ENCODE results near the gene DRAM2.
"Not testable (repeated sequence)": the region's sequence is repeated elsewhere in the genome, so short reads cannot be mapped to it uniquely, and the experiment has no call there.

Gene DRAM2

DNA sequence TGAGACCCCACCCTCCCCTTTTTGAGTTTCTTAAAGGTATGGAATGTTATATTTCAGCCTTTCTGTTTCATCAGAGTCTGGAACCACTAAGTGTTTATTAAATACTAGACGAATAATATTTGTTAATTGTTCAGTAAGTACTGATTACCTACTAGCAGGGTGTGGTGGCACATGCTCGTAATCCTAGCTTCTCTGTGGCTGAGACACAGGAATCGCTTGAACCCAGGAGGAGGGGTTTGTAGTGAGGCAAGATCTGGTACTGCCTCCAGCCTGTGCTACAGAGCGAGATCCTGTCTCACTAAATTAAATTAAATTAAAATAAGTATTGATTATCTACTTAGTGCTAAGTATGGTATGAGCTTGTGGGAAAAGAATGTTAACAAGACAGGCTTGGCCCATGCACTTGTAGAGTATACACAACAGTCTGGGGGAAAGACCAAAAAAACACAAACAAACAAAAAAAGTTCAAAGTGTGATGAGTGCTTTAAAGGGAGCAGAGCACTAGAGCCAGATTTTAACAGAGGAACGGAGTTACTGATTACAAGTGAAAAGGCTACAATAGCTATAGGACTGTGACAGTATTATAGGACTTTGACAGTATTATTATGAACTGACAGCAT, 2.6 kb upstream of the DRAM2 start:
- no peak for DNase-seq (ENCODE audit: low read depth, low spot score)

DNA sequence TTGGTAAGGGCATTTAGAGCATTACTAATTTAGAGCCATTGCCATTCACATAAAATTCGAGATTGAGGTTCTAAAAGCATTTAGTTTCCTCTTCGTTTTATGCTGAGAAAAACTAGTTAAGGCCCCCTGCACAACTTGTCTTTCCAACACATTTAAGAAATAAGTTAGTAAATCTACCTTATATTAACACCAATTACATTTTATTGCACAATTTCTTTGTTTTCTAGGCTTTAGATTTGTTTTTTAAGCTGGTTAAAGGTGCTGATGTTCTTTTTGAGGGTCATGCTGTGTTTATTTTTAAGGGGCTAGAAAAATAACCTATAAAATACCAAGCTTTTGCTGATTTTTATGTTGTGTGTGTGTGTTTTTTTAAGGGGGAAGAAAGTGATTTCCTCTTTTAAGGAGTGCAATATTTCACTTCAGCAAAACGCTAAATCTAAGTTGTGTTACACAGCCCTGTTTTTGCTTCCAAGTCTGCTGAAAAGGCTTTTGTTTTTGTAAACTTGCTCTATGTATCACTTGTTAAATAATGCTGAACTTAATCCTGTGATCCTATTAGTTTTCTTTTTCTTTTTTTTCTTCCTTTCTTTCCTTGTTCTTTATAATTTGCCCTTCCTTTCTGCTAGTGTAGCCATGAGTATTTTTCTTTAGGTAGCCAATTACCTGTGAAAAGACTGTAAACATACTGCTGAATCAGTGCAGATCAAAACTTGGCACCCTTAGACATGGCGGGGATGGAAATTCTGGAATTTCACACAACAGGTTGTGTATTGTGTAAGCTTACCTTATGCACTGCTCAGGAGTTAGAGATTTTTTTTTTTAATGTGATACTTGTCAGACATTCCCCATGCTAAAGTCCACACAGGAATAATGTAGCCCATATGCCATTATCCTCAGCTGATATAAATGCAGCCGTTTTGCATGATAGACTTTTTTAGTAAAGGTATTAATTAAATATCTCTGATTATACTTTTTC, 1.6 kb upstream of the DRAM2 start:
- DNase-seq (ENCODE audit: low read depth, low spot score), result no peak

DNA sequence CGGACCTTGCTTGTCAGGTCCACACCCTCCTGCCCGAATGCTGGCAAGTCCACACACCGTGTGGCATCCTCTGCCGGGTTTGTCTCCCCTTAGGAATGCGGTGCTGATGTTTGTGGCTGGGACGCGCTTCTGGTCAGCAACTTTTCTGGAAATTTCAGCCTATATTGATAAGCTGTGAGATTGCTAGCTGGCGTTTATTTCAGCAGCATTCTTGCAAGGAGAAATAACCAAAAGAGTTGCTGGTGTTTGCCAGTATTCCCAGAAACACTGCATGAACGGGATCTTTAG, 731 bp upstream of the DRAM2 start:
- DNase-seq (ENCODE audit: low read depth, low spot score), result no peak

DNA sequence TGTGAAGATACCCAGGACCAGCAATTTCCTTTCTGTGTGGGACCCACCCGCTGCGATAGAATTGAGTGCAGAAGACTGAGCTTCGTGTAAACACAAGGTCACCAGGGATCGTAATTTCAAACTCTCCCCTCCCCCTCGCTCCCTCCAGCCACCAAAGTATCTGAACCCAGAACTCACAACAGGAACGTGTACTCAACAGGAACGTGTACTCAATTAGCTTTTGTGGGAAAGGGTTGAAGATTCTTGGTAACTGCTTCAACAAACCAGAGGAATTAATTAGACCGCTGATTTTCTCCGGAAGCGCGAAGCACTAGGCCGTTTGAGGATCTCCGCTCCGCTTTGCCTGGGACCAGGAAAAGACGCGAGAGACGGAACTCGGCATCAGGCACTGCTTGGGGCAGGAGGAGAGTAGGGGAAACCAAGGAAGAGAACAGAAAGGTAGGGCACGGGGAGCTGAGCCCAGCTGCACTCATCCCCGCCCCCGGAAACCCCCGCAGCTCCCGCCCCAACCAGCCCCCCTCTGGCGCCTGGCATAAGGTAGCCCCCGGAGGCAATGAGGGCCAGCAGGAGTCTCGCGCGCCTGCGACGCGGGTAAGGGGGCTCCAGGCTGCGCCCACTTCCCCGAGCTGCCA, 453 bp downstream of the DRAM2 start:
- peak; percentile 0 for DNase-seq (ENCODE audit: low read depth, low spot score)

DNA sequence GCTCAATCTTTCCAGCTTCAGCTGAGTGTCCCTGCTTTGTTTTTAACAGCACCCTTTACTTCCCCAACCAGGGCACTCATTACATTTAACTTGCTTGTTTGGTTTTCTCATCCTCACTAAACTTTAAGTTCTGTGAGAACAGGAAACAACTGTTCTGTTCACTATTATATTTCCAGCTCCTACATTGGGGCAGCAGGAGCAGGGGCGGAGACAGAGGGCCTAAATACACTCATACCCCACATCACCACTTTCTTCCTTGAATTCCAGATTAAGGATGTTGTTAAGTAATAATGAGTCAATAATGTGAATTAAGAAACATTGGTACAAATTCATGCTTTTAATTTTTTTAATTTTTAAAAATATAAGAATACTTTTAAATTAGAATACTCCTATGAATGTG, 6.0 kb downstream of the DRAM2 start:
- no peak for DNase-seq (ENCODE audit: low read depth, low spot score)

DNA sequence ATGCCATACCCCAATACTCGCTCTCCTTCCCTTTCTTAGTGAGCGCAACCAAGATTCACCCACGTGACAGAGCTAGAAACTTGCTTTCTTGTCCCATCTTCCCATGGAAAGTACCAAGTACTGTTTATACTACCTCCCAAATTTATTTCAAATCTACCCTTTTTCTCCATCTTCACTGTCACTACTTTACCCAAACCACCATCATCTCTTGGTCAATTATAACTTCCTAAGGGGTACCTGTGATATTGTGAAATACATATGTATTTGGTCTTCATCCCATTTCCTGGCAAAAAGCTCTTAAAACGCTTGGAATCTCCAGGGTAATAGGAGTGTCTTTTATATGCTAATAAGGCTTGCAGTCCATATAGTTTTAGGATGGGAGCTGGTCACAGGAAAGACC, 8.2 kb downstream of the DRAM2 start:
- DNase-seq (ENCODE audit: low read depth, low spot score), result no peak

DNA sequence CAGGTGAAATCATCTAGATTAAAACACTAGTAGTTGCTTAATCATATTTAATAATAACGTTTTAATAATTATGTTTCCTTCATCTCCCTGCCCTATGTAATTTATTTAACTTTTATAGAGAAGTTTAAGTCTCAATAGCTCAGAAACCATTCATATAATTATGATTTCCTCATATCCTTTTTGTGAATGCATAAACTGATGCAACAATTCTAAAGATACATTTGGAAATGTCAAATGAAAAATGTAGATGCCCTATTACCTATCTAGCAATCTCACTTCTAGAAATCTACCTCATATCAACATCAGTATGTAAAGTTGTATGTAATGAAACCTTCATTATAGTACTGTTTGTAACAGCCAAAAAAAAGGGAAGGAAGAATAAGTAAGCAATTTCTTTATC, 10.5 kb downstream of the DRAM2 start:
- DNase-seq (ENCODE audit: low read depth, low spot score), result no peak

DNA sequence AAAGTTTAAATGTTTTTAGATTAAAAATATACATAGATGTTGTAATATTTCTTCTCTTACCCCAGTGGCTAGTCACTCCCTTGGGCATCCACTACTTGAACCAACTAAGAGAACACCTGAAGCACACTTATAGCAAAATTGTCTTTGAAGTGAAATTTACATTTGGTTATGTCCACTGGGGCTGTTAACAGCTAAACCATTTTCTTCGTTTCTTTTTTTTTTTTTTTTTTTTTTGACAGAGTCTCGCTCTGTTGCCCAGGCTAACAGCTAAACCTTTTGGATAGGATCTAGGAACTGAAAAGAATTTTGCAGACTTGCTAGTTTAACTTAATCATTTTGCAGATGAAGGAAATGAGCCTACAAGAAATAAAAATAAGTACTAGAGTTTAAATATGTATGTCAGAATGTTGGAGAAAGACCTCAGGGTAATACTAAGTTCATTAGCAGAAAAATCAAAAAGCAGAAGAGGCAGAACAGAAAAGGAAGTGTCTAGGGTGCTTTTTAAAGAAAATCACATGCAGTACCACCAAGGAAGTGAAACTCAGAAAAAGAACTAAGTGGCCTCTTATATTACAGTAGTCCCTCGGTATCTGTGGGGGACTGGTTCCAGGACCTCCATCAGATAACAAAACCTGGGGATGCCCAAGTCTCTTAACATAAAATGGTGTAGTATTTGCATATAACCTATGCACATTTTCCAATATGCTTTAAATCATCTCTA, 11.8 kb downstream of the DRAM2 start:
- DNase-seq (ENCODE audit: low read depth, low spot score), result no peak

DNA sequence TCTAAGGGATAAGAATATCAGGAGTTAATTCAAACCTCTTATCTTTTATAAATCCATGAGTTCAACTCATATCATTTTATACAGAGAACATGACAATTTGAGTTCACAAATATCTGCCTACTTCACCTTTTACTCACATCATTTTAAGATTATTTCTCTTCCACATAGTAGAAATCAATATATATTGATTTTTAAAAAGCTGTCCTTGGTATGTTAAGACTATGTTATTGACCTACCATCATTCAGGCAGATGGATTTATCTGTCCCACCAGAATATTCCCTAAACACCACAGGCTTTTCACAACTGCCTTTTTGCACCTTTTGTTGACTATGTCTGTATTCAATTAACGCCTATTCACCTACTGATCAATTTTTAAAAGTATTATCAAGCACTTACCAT, 13.5 kb downstream of the DRAM2 start:
- DNase-seq (ENCODE audit: low read depth, low spot score), result no peak

DNA sequence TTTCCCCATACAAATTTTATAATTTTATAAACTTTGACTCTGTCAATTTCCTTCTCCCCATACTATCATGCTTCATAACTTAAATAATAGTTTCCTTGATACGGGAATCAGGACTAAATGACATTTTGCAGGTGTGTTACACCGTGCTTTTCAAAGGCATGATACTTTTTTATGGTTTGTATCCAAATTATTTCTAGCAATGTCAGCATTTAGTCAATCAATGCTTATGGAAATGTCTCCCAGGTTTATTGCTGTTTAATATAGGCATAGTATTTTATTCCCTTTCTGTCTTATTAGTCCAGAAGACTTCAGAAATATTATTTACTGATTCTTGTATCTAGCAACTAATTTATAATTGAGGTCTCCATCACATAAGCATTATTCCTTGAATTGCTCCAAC, 23.4 kb downstream of the DRAM2 start:
- no peak for DNase-seq (ENCODE audit: low read depth, low spot score)

DNA sequence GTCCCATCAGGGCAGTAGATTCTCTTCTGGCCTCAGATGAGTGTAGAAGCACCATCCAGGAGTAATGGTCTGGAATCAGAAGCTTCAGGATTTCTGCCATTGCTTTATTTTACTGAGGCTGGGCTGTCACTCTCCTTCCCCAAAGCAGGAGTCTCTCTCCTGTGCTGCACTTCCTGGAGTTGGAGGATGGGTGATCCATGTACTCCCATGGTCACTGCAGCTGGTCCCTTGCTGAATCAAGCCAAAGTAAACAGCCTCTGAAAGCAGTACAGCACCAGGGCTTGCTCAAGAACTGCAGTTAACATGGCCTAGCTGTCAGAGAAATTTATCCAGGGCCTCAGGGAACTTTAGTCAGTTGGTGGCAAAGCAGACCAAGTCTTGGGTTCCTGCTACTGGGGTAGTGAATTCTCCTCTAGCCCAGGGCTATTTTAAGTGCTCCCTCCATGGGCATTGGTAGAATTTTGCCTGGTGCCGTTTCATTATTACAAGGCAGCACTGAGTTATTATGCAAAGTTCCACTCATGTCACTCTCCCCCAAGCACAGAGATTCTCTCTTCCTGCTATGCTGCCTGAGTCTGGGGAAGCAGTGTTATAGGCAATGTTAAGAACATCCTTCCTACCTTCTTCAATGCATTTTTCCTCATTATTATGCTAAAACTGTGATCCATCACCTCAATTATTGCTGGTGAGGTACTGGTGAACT, 29.5 kb downstream of the DRAM2 start:
- no peak for DNase-seq (ENCODE audit: low read depth, low spot score)

DNA sequence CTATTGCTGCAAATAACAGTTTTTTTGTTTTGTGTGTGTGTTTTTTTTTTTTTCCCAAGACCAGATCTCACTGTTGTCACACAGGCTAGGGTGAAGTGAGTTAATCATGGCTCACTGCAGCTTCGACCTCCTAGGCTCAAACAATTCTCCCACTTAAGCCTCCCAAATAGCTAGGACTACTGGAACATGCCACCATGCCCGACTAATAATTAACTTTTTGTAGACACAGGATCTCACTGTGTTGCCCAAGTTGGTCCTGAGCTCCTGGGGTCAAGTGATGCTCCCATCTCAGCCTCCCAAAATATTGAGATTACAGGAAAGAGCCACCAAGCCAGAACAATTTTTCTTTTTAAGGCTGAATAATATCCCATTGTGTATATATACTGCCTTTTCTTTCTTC, 34.9 kb downstream of the DRAM2 start:
- DNase-seq (ENCODE audit: low read depth, low spot score), result no peak

DNA sequence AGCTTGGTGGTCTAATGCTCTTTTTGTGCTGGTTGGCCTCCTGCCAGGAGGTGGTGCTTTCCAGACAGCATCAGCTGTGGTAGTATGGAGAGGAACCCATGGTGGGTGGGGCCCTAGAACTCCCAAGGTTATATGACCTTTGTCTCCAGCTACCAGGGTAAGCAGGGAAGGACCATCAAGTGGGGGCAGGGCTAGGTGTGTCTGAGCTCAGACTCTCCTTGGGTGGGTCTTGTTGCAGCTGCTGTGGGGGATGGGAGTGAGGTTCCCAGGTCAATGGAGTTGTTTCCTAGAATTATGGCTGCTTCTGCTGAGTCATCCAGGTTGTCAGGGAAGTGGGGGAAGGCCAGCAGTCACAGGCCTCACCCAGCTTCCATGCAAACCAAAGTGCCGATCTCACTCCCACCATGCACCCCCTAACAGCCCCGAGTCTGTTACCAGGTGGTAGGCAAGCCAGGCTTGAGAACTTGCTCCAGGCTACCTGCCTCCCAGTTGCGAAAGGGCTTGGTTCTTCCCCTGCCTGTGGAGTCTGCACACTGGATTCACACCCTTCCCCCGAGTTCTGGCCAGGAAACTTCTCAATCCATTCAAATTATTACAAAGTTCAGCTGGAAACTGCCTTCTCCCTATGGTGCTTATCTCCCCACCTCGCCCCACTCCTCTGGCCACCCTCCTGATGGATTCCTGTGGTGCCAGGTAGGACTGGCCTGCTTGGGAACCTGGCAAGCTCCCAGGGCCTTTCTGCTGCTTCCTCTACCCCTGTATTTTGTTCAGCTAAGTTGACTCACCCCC, 37.8 kb downstream of the DRAM2 start:
- DNase-seq (ENCODE audit: low read depth, low spot score), result no peak

DNA sequence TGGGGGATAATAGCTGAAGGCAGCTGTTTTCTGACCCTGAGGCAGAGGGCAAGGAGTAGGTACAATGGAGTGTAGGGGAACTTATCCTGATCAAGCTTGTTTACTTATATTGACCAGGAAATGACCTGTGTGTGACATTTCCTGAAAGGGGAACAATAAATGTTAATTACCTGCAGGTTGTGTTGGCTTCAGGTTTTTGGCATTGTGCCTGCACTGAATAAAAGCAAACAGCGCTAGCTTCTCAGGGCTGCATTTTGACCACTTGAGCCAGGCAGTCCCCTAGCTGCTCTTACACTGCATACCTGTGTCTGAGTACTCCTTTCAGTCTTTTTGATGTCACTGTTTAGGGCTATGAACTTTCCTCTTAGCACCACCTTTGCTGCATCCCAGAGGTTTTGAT, 40.6 kb downstream of the DRAM2 start:
- no peak for DNase-seq (ENCODE audit: low read depth, low spot score)

DNA sequence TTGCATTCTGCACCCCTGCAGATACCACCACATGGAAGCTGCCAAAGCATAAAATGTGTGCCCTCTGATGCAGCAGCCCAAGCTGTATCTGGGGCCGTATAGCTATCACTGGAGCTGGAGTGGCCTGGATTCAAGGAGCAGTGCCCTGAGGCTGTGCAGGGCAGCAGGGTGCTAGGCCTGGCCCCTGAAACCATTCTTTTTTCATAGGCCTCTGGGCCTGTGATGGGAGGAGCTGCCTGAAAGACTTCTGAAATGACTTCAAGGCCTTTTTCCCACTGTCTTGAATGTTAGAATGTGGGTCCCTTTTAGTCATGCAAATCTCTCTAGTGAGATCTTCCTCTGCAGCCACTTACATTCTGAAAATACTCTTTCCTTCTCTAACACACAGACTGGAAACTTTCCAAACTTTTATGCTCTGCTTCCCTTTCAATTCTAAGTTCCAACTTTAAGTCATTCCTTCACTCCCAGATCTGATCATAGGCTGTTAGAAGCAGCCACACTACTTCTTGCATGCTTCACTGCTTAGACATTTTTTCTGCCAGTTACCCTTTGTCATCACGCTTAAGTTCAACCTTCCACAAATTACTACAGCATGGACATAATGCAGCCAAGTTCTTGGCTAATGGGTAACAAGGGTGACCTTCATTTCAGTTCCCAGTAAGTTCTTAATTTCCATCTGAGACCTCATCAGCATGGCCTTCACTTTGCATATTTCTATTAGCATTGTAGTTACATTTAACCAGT, 42.4 kb downstream of the DRAM2 start:
- DNase-seq (ENCODE audit: low read depth, low spot score), result no peak

DNA sequence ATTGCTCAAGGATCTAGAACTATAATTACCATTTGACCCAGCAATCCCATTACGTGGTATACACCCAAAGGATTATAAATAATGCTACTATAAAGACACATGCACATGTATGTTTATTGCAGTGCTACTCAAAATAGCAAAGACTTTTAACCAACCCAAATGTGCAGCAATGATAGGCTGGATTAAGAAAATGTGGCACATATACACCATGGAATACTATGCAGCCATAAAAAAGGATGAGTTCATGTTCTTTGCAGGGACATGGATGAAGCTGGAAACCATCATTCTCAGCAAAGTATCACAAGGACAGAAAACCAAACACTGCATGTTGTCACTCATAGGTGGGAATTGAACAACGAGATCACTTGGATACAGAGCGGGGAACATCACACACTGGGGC, 44.5 kb downstream of the DRAM2 start:
- not testable (repeated sequence) for DNase-seq (ENCODE audit: low read depth, low spot score)

DNA sequence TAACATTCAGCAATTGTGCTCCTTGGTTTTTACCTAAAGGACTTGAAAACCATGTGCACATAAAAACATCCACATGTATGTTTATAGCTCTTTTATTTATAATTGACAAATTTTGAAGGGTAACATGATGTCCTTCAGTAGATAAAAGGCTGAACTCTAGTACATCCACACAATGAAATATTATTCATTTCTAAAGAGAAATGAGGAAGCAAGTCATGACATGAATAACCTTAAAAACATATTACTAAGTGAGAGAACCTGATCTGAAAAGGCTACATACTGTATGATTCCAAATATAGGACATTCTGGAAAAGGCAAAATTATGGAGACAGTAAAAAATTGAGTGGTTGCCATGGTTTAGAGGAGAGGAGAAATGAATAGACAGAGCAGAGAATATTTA, 50.3 kb downstream of the DRAM2 start:
- no peak for DNase-seq (ENCODE audit: low read depth, low spot score)

DNA sequence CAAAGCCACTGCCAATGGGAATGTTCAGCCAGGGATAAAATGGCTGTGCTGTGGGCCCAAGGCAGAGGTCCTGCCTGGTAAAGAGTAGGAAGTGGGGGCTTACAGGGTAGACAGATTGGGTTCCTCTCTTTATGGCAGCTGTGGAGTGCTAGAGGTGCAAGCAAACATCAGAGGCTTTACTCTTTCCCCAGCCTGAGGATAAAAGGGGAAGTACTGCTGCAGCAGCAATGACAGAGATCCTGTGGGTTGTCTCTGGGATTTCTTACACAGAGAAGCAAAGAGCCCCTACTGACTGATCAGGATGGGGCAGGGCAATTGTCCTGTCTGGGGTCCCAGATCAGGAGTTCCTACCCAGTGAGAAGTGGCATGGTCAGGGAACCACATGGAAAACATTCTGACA, 54.2 kb downstream of the DRAM2 start:
- no peak for DNase-seq (ENCODE audit: low read depth, low spot score)

DNA sequence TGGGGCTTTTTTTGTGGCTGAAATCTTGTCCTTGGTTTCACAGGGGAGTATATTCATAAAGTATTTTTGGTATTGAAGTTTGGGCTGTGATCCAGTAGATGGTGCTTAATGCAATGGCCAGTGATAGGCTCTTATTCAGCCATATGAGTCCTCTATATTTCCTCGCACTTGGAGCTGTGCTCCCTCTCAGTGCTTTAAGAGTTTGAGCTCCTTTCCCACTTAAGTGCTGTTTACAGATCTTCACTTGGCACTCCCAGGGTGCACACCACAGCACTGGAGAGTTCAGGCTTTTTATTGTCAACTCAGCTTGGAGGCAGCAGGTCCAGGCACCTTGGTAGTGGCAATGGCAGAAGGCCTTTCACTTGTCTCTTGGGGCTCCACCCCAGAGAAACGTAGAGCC, 54.9 kb downstream of the DRAM2 start:
- no peak for DNase-seq (ENCODE audit: low read depth, low spot score)

All from activated CD4-positive, CD25-positive, alpha-beta regulatory T cell treated with anti-CD3 and anti-CD28 coated beads, Interleukin-2, amount 50 U/mL, for 16 hours (primary cell).